Measurements from ENCODE around the gene SORCS1. TPM values are rescaled to one million over a fixed set of nuclear protein-coding genes. Genes with fewer than 3 reads are reported as not detected.

SORCS1 gene
- total and polyA plus RNA-seq, 2 experiments from 2014 or later, result 2.9 to 8.9 TPM

DNA sequence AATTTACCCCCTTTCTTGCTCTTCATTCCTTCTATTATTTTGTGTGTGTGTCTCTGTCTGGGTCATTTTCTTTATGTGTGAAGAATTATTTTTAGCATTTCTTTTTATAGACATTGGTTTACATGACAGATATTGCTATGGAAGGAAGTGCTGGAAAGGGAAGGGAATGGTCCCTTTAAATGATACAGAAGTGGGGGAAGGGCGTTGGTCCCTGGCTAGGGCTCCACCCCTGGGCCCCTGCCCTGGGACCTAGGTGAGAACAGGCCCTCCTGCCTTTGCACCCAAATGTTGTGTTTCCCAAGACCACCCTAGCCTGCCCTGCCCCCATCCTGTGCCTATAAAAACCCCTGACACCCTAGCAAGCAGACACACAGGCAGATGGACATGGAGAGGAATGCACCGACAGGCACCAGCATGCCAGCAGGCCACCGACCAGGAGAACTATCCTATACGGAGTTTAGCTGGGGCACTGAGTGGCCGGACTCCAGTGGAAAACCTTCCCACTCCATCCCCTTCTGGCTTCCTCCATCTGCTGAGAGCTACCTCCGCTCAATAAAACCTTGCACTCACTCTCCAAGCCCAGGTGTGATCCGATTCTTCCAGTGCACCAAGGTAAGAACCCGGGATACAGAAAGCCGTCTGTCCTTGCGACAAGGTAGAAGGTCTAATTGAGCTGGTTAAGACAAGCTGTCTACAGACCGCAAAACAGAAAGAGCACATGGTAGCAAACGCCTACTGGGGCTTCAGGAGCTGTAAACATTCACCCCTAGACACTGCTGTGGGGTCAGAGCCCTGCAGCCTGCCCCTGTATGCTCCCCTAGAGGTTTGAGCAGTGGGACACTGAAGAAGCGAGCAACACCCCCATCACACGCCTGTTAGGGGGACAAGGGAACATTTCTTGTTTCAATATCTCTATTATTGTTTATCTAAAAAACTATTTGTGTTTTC is 515.7 kb downstream of the SORCS1 start (continued):
- TF ChIP-seq ZNF114 (CRISPR knock-in tag; IDR thresholded peaks at IDR 0.05) (no peak), POLR2AphosphoS5 (IDR thresholded peaks at IDR 0.05; ENCODE audit: low read depth) (no peak), EZH2 (IDR thresholded peaks at IDR 0.05; ENCODE audit: low read depth, unreplicated experiment) (no peak), ZNF331 (CRISPR knock-in tag; IDR thresholded peaks at IDR 0.05; ENCODE audit: low read depth) (no peak), EZH2phosphoT487 (IDR thresholded peaks at IDR 0.05; ENCODE audit: unreplicated experiment) (no peak), NANOG (IDR thresholded peaks at IDR 0.05; ENCODE audit: borderline replicate concordance) (no peak), JUNB (IDR thresholded peaks at IDR 0.05; ENCODE audit: unreplicated experiment) (no peak)
- TF ChIP-seq, protein P1, sequence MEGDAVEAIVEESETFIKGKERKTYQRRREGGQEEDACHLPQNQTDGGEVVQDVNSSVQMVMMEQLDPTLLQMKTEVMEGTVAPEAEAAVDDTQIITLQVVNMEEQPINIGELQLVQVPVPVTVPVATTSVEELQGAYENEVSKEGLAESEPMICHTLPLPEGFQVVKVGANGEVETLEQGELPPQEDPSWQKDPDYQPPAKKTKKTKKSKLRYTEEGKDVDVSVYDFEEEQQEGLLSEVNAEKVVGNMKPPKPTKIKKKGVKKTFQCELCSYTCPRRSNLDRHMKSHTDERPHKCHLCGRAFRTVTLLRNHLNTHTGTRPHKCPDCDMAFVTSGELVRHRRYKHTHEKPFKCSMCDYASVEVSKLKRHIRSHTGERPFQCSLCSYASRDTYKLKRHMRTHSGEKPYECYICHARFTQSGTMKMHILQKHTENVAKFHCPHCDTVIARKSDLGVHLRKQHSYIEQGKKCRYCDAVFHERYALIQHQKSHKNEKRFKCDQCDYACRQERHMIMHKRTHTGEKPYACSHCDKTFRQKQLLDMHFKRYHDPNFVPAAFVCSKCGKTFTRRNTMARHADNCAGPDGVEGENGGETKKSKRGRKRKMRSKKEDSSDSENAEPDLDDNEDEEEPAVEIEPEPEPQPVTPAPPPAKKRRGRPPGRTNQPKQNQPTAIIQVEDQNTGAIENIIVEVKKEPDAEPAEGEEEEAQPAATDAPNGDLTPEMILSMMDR (conservative IDR thresholded peaks at IDR 0.05; ENCODE audit: low read depth in 2 of 2), result no peak

DNA sequence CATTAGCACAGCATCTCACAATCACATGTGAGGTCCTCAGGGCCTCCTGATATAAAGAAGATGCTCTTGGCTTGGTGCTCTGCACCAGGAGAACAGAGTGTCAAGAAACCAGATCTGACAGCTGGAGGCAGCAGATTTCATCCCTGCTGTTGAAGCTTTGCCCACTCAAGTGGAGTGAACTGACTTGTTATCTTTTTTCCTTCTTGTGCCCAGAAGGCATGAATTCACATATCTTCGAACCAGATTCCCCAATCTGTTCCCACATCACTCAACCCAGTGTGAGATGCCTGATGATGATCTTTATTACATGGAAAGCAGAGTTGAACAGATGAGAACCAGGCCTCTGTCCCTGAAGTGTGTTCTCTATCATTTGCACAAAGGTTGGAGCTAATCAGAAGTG is 521.0 kb downstream of the SORCS1 start:
- no peak overlapping the region for H3K4me3 Mint-ChIP-seq
- H3K4me1 Mint-ChIP-seq, result peaks cover 1% of the 10 kb centered on the region; the same call in 2 of the 3 replicates
- H3K27ac ChIP-seq (ENCODE audit: low read depth), result no peak overlapping the region
- H3K79me2 ChIP-seq (replicated peaks; ENCODE audit: insufficient read depth), result no peaks in the 10 kb centered on the region
- no peaks in the 10 kb centered on the region for H3K27me3 ChIP-seq (ENCODE audit: insufficient read depth)
- no peaks in the 10 kb centered on the region for H3K9me2 ChIP-seq (ENCODE audit: insufficient read depth)
- no peak overlapping the region for H3K4me2 ChIP-seq
- ATAC-seq (no peak), DNase-seq (ENCODE audit: low spot score) (no peak)
- H3K4me3 ChIP-seq, result no peak overlapping the region
- H3K36me3 Mint-ChIP-seq (ENCODE audit: low read depth), result no peaks in the 10 kb centered on the region
- H3F3A ChIP-seq (replicated peaks; ENCODE audit: low read depth), result no peaks in the 10 kb centered on the region
- H3K4me1 ChIP-seq (ENCODE audit: insufficient read depth), result no peaks in the 10 kb centered on the region
- no peak for TF ChIP-seq EZH2 (IDR thresholded peaks at IDR 0.05; ENCODE audit: low read depth, unreplicated experiment)
- no peaks in the 10 kb centered on the region for H3K36me3 ChIP-seq (ENCODE audit: insufficient read depth)
- H4K20me1 ChIP-seq (replicated peaks; ENCODE audit: insufficient read depth), result no peaks in the 10 kb centered on the region
- no peak overlapping the region for H3K27ac Mint-ChIP-seq
- no peaks in the 10 kb centered on the region for H3K9me3 Mint-ChIP-seq
- no peak overlapping the region for H2AFZ ChIP-seq
- peaks cover 2% of the 10 kb centered on the region for H3K27me3 Mint-ChIP-seq (ENCODE audit: insufficient read depth, low read depth, poor library complexity)

DNA sequence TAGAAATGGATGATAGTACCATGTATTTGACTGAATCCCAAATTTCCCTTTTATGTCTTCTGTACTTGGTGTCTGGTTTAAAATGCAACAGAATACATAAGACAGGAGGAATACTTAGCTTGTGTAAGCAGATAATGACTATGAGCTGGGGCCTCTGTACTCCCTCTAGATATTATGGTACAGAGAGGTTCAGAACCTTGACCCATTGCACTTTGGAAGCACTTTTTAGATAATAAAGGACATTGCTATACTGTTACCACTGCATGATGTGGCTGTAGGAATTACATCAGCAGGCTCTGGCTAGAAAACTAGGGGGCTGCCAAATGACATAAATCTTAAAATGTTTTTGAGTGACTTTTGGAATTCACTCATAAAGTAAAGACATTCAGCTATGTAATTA is 526.6 kb downstream of the SORCS1 start:
- H3F3A ChIP-seq (replicated peaks; ENCODE audit: low read depth), result no peaks in the 10 kb centered on the region
- no peaks in the 10 kb centered on the region for H3K27me3 ChIP-seq (ENCODE audit: insufficient read depth)
- H3K4me3 ChIP-seq, result no peak overlapping the region
- no peaks in the 10 kb centered on the region for H3K4me1 ChIP-seq (ENCODE audit: insufficient read depth)
- H4K20me1 ChIP-seq (replicated peaks; ENCODE audit: insufficient read depth), result no peaks in the 10 kb centered on the region
- H2AFZ ChIP-seq, result no peak overlapping the region
- Mint-ChIP-seq H3K27me3 (ENCODE audit: insufficient read depth, low read depth, poor library complexity) (peaks cover 2% of the 10 kb centered on the region), H3K9me3 (no peaks in the 10 kb centered on the region), H3K27ac (no peak overlapping the region), H3K4me1 (no peaks in the 10 kb centered on the region), H3K4me3 (no peak overlapping the region), H3K36me3 (ENCODE audit: low read depth) (no peaks in the 10 kb centered on the region)
- H3K9me2 ChIP-seq (ENCODE audit: insufficient read depth), result no peaks in the 10 kb centered on the region
- no peak for ATAC-seq
- no peak overlapping the region for H3K27ac ChIP-seq (ENCODE audit: low read depth)
- no peak for DNase-seq (ENCODE audit: low spot score)
- no peaks in the 10 kb centered on the region for H3K79me2 ChIP-seq (replicated peaks; ENCODE audit: insufficient read depth)
- H3K36me3 ChIP-seq (ENCODE audit: insufficient read depth), result no peaks in the 10 kb centered on the region
- H3K4me2 ChIP-seq, result no peak overlapping the region
- TF ChIP-seq STAT1 (IDR thresholded peaks at IDR 0.05; ENCODE audit: unreplicated experiment) (no peak), EZH2 (IDR thresholded peaks at IDR 0.05; ENCODE audit: low read depth, unreplicated experiment) (no peak), JUNB (IDR thresholded peaks at IDR 0.05; ENCODE audit: unreplicated experiment) (no peak)
- TF ChIP-seq, protein P1 (conservative IDR thresholded peaks at IDR 0.05; ENCODE audit: low read depth in 2 of 2), result no peak

Data from GM23338 (cell line).